A673 (cell line): Measurements from ENCODE around the gene HDAC4. TPM values are rescaled to one million over a fixed set of nuclear protein-coding genes. Genes with fewer than 3 reads are reported as not detected.

Source experiments
- BruUV-seq: library from RNA; stranded (reverse); fragments of 400-500 nt; replicated peaks from 2 replicates; lab custom pipeline; 2021; lab: Mats Ljungman, UMichigan
- CTCF ChIA-PET: fragments of 300-600 bp; sonication (Branson Sonifier 250); formaldehyde crosslinking; loops from one replicate; lab custom pipeline; 2022; ENCODE audit warnings: antibody characterized with exemption; lab: Charles Lee
- POLR2A ChIA-PET: fragments of 300-600 bp; sonication (Branson Sonifier 250); formaldehyde crosslinking; loops from one replicate; lab custom pipeline; 2022; ENCODE audit warnings: antibody characterized with exemption; ENCODE audit not compliant: low non-redundant PET; lab: Charles Lee
- DNase-seq: peaks from one replicate; pipeline ENCODE4 v3.0.0-alpha.2; 2015; ENCODE audit warnings: low spot score
- H3K27ac ChIP-seq: fragments of 200-600 bp; sonication (generic); 2 replicates; pipeline ENCODE4 v1.5.1; 2016; ENCODE audit warnings: mixed run types, low read depth, mild to moderate bottlenecking, mixed read lengths, antibody characterized with exemption, low read length; ENCODE audit not compliant: poor library complexity, severe bottlenecking
- H3K27me3 ChIP-seq: fragments of 200-600 bp; sonication (generic); replicated peaks from 2 replicates; pipeline ENCODE4 v1.6.1; 2017; ENCODE audit warnings: mixed run types, low read depth, mild to moderate bottlenecking, mixed read lengths, antibody characterized with exemption, low read length; ENCODE audit not compliant: insufficient read depth, poor library complexity
- H3K36me3 ChIP-seq: fragments of 200-600 bp; sonication (generic); 2 replicates; pipeline ENCODE4 v1.6.1; 2016; ENCODE audit warnings: mixed run types, mild to moderate bottlenecking, mixed read lengths, antibody characterized with exemption, low read length; ENCODE audit not compliant: insufficient read depth, poor library complexity, severe bottlenecking
- H3K4me1 ChIP-seq: fragments of 200-600 bp; sonication (generic); 2 replicates; pipeline ENCODE4 v1.6.1; 2017; ENCODE audit warnings: mixed run types, mild to moderate bottlenecking, mixed read lengths, antibody characterized with exemption, low read length; ENCODE audit not compliant: insufficient read depth, poor library complexity, severe bottlenecking
- H3K4me3 ChIP-seq: fragments of 200-600 bp; sonication (generic); 2 replicates; pipeline ENCODE4 v1.5.1; 2016; ENCODE audit warnings: low read depth, mixed run types, mild to moderate bottlenecking, mixed read lengths, low read length; ENCODE audit not compliant: poor library complexity, severe bottlenecking
- H3K9me3 ChIP-seq: fragments of 200-600 bp; sonication (generic); 2 replicates; pipeline ENCODE4 v1.6.1; 2016; ENCODE audit warnings: mixed run types, low read depth, mild to moderate bottlenecking, mixed read lengths, antibody characterized with exemption, low read length; ENCODE audit not compliant: poor library complexity, severe bottlenecking
- EZH2 ChIP-seq: fragments of 200-600 bp; sonication (generic); IDR thresholded peaks from 2 replicates; pipeline ENCODE4 v1.6.1; 2017; ENCODE audit warnings: borderline replicate concordance, low read depth, mild to moderate bottlenecking, mixed read lengths, antibody characterized with exemption, low read length; ENCODE audit not compliant: poor library complexity, severe bottlenecking
- intact Hi-C: fragments of 100-400 bp; cut with micrococcal nuclease; formaldehyde crosslinking; loops from one replicate; pipeline ENCODE4 v1.10.0; 2022; ENCODE audit not compliant: unreplicated experiment
- total RNA-seq: library from RNA; stranded (reverse); gene quantifications from 2 replicates; pipeline ENCODE4 v1.2.3, GENCODE V29; 2021
- TF ChIP-seq, protein P1 (sequence below): fragments of 300-800, 200-600 bp; sonication (generic); conservative IDR thresholded peaks from 2 replicates; pipeline ENCODE4 v1.5.1; 2017; ENCODE audit warnings: low read depth, mild to moderate bottlenecking, antibody characterized with exemption, low read length, moderate library complexity, mixed read lengths

Gene HDAC4
- total RNA-seq, 1 experiment from 2014 or later = 40.0 TPM

DNA sequence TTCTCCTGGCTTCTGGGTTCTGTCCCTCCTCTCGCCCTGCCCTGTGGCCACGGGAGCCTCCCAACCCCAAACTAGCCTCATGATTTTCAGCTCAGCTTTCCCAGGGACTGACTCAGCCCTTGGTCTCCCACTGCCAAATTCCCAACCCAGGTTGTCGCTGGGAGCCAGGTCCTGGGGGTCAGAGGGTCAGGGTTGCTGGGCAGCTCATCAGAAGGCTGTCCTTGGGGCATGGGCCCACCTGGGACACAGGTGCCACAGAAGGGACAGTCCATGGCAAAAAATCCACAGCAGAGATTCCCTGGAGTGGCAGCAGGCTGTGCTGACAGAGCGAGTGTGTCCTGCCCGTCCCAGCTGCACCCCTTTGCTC is 372.6 kb downstream of the HDAC4 start:
- intact Hi-C loops = no loop called here
- H3K9me3 ChIP-seq = no peaks in the 10 kb centered on the region
- H3K27ac ChIP-seq = no peak overlapping the region
- H3K4me3 ChIP-seq = no peak overlapping the region
- no peak for DNase-seq
- no TSS peak for BruUV-seq
- CTCF ChIA-PET = no interaction called here
- no peaks in the 10 kb centered on the region for H3K4me1 ChIP-seq
- TF ChIP-seq, protein P1, sequence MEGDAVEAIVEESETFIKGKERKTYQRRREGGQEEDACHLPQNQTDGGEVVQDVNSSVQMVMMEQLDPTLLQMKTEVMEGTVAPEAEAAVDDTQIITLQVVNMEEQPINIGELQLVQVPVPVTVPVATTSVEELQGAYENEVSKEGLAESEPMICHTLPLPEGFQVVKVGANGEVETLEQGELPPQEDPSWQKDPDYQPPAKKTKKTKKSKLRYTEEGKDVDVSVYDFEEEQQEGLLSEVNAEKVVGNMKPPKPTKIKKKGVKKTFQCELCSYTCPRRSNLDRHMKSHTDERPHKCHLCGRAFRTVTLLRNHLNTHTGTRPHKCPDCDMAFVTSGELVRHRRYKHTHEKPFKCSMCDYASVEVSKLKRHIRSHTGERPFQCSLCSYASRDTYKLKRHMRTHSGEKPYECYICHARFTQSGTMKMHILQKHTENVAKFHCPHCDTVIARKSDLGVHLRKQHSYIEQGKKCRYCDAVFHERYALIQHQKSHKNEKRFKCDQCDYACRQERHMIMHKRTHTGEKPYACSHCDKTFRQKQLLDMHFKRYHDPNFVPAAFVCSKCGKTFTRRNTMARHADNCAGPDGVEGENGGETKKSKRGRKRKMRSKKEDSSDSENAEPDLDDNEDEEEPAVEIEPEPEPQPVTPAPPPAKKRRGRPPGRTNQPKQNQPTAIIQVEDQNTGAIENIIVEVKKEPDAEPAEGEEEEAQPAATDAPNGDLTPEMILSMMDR = no peak
- no peak for TF ChIP-seq EZH2
- H3K36me3 ChIP-seq = no peaks in the 10 kb centered on the region
- POLR2A ChIA-PET = no interaction called here
- peaks cover 28% of the 10 kb centered on the region for H3K27me3 ChIP-seq

- Histone ChIP-seq H3K4me1 (no peaks in the 10 kb centered on the region), H3K4me3 (no peak overlapping the region), H3K9me3 (no peaks in the 10 kb centered on the region), H3K27ac (no peak overlapping the region), H3K27me3 (peaks cover 27% of the 10 kb centered on the region), H3K36me3 (no peaks in the 10 kb centered on the region)
- CTCF ChIA-PET = no interaction called here
- intact Hi-C loops = no loop called here
- TF ChIP-seq, protein P1 = no peak
- TF ChIP-seq EZH2 = no peak
- POLR2A ChIA-PET = no interaction called here
- no peak for DNase-seq
- BruUV-seq = no TSS peak
Observed at GRCh38 chr2:239027391-239028252, 373.2 kb downstream of the HDAC4 start.

GRCh38 chr2:239026711-239027361 is 374.0 kb downstream of the HDAC4 start:
- no peak for DNase-seq
- H3K36me3 ChIP-seq = no peaks in the 10 kb centered on the region
- intact Hi-C loops = no loop called here
- H3K27me3 ChIP-seq = peaks cover 24% of the 10 kb centered on the region
- H3K27ac ChIP-seq = no peak overlapping the region
- no TSS peak for BruUV-seq
- ChIA-PET POLR2A (no interaction called here), CTCF (no interaction called here)
- H3K4me3 ChIP-seq = no peak overlapping the region
- TF ChIP-seq, protein P1 = no peak
- TF ChIP-seq EZH2 = no peak
- H3K4me1 ChIP-seq = no peaks in the 10 kb centered on the region
- no peaks in the 10 kb centered on the region for H3K9me3 ChIP-seq
